Middle frontal gyrus (tissue), 1 donor: ENCODE measurements around the gene DOK7.
"Not testable (repeated sequence)": the region's sequence is repeated elsewhere in the genome, so short reads cannot be mapped to it uniquely, and the experiment has no call there.

Experiments
- DNase-seq: peaks from one replicate; pipeline ENCODE4 v3.0.0-alpha.2; 2015; ENCODE audit warnings: low spot score; ENCODE audit errors: extremely low spot score

The DOK7 gene

GRCh38 chr4:3442460-3442958 is 20.6 kb upstream of the DOK7 start:
- no peak for DNase-seq

- DNase-seq, result no peak
Observed at GRCh38 chr4:3442959-3443749, 20.0 kb upstream of the DOK7 start.

GRCh38 chr4:3443750-3444309 is 19.3 kb upstream of the DOK7 start:
- DNase-seq, result no peak

- no peak for DNase-seq
Observed at GRCh38 chr4:3444351-3445110, 18.6 kb upstream of the DOK7 start.

GRCh38 chr4:3445111-3445820 is 17.8 kb upstream of the DOK7 start:
- no peak for DNase-seq

- no peak for DNase-seq
Observed at GRCh38 chr4:3445829-3446545, 17.1 kb upstream of the DOK7 start.

GRCh38 chr4:3446631-3447320 is 16.3 kb upstream of the DOK7 start:
- DNase-seq, result no peak

- DNase-seq, result no peak
Observed at GRCh38 chr4:3447431-3448395, 15.4 kb upstream of the DOK7 start.

GRCh38 chr4:3449047-3449573 is 14.0 kb upstream of the DOK7 start:
- no peak for DNase-seq

- DNase-seq, result no peak
Observed at GRCh38 chr4:3449574-3450534, 13.3 kb upstream of the DOK7 start.

GRCh38 chr4:3450643-3451042 is 12.5 kb upstream of the DOK7 start:
- DNase-seq, result no peak

GRCh38 chr4:3451956-3452355 is 11.2 kb upstream of the DOK7 start:
- no peak for DNase-seq

GRCh38 chr4:3452376-3452775 is 10.7 kb upstream of the DOK7 start:
- DNase-seq, result no peak

GRCh38 chr4:3455596-3455995 is 7.5 kb upstream of the DOK7 start:
- DNase-seq, result not testable (repeated sequence)

- DNase-seq, result no peak
Observed at GRCh38 chr4:3458371-3458770, 4.7 kb upstream of the DOK7 start.

- not testable (repeated sequence) for DNase-seq
Observed at GRCh38 chr4:3459156-3459555, 4.0 kb upstream of the DOK7 start.

GRCh38 chr4:3460926-3461325 is 2.2 kb upstream of the DOK7 start:
- no peak for DNase-seq
